Gastrocnemius medialis (tissue), 4 donors: ENCODE measurements around the gene EXOC2.
"Not testable (repeated sequence)": the region's sequence is repeated elsewhere in the genome, so short reads cannot be mapped to it uniquely, and the experiment has no call there.

Experiments
- CTCF ChIP-seq, 5 experiments: fragments of 450-650 bp in 3 of 5; fragments of 200-600 bp in 2 of 5; sonication (generic) in 2 of 5; IDR thresholded peaks in 4 of 5; conservative IDR thresholded peaks in 1 of 5; 1 replicate in 4 of 5; 2 replicates in 1 of 5; pipeline ENCODE4 v1.5.1; 2016 to 2019; ENCODE audit warnings: antibody characterized with exemption in 5 of 5, mild to moderate bottlenecking in 3 of 5, moderate library complexity in 3 of 5
- POLR2A ChIP-seq, 2 donors: fragments of 450-650 bp; IDR thresholded peaks; one replicate each; pipeline ENCODE4 v1.6.1; 2017; ENCODE audit warnings: antibody characterized with exemption in 2 of 2, mild to moderate bottlenecking in 2 of 2, moderate library complexity in 2 of 2

- not testable (repeated sequence) for TF ChIP-seq POLR2A (IDR thresholded peaks at IDR 0.05); CTCF (IDR thresholded peaks at IDR 0.05 in 4 of 5, conservative IDR thresholded peaks at IDR 0.05 in 1 of 5)
These were observed 131.6 kb downstream of the EXOC2 start for GRCh38 chr6:561335-561734.
